ENCODE data around the gene LCN12.
"Not testable (repeated sequence)": the region's sequence is repeated elsewhere in the genome, so short reads cannot be mapped to it uniquely, and the experiment has no call there.

The LCN12 gene

DNA sequence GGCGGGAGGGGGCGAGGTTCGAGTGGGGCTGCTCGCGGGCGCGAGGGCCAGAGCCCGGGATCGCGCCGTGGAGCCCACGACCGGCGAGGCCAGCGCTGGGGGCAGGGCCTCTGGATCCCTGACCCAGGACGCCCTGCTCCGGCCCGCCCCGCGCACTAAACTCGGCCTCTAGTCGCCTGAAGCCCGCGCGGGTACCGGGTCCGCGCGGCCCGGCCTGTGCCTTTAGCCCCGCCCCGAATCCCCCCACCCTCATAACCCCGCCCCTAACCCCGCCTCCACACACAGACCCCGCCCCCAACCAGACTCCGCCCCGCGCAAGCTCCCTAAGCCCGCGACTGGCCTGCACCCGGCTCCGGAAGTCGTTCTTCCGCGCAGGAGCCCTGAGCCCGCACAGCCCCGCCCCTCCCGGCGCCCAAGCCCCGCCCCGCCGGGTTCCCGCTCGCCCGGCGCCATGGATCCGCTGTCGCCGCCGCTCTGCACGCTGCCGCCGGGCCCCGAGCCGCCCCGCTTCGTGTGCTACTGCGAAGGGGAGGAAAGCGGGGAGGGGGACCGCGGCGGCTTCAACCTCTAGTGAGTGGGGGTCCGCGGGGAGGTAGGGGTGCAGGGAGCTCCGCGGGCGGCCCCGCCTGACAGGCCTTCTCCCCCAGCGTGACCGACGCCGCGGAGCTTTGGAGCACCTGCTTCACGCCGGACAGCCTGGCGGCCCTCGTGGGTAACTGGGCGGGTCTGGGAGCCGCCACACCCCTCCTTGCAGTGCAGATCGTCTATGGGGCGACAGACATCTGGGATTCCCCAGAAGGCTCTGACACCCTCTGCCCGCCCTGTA, 40.1 kb downstream of the LCN12 start, which contains the start of gene PAXX:
Gene PAXX, plus strand, starts transcription at position 430 of the 826 bp plus-strand sequence. Its CDS starts 22 bp downstream, at position 452.
- DNase-seq (ENCODE audit: low spot score): peak; percentile 98

DNA sequence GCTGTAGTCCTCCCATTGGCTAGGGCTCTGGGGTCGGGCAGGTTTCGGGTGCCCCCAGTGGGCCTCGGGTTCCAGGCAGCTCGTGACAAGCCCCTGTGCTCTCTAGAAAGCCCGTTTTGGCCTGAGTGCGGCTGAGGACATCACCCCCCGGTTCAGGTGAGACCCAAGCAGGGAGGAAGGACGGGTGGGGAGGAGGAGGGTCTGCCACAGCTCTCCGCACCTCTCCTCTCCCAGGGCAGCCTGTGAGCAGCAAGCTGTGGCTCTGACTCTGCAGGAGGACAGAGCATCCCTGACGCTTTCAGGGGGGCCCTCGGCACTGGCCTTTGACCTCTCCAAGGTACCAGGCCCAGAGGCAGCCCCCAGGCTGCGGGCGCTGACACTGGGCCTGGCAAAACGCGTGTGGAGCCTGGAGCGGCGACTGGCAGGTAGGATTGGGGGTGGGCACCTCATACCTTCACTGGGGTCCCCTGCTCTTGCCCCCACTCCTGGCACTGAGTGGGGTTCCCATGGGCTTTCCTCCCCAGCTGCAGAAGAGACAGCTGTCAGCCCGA, 40.8 kb downstream of the LCN12 start:
- DNase-seq (ENCODE audit: low spot score): no peak

DNA sequence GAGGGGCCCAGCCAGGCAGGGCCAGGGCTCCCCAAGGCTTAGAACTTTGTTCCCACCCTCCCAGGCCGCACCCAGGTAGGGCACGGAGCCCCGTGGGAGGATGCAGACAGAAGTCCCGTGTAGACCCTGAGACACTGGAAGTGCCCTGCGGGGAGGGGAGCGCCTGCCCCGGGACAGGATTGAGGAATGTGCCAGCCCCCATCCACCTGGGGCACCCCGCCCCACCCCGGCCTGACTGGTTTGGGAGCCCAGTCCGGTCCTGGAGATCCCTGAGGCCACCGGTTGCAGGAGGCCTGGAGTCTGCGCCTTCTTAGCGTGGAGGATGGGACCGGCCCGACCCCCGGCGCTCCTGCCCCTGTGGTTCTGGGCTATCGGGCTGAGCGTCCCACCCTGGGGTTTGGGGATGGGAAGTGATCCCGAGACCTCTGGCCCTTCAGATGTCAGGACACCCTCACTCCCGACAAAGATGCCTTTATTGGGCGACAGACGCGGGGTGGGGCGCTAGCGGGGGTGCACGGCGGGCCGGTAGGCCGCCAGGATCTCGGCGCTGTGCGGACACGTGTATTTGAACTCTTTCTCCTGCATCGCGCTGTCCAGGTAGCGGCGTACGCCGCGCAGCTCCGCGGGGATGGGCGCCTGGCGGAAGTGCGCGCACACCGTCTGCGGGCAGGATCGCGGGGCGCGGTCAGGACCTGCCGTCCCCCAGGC, 42.3 kb downstream of the LCN12 start:
- no peak for DNase-seq (ENCODE audit: low spot score)

DNA sequence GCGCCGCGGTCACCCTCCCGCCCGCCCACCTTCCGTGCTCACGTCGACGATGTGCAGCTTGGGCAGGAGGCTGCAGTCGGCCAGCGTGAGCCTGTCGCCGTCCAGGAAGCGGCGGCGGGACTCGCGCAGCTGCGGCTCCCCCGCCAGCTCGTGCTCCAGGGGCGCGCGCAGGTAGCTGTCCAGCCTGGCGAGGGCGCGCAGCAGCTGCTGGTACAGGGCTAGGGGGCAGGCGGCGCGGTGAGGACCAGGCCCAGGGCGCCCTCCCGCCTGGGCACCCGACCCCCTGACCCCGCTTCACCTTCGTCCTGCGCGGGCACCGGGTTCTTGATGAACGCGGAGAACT, 42.8 kb downstream of the LCN12 start:
- DNase-seq (ENCODE audit: low spot score): no peak

DNA sequence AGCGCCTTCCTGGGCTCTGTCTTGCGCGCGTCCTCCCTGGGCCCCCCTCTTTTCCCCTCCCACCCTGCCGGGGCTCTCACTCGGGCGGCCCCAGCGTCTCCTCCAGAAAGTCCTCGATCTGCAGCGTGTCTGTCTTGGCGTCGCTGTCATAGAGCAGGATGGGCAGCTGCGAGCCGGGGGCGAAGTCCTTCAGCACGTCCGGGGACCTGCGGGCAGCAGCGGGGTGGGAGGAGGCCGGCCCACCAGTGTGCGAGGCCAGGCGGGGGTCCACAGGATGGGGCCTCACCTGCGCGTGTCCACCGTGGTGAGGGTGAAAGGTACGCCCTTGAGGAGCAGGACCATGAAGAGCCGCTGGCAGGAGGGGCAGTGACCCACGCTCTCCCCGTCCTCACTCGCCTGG, 43.3 kb downstream of the LCN12 start:
- DNase-seq (ENCODE audit: low spot score): no peak

DNA sequence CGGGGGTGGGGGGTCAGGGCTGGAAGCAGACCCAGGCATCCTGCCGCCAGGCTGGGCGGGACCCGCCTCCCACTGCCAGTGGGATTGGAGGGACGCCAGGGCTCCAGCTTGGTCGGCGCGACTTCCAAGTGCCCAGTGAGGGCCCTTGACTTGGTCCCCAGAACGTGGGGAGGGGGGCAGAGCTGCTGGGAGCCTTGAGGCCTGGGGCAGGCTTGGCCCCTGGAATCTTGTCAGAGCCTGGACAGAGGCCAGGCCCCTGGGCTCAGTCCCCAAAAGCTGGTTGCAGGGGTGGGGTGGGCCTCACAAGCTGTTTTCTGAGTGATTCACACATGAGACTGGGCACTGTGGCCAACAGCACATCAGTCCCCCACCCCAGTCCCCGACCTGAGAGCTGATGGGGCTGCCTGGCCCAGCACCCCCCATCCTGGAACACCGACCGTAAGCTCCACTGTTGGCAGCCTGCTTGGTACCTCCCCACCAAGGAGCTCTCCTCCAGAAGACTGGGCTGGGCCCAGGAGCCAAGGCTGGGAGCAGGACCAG, 43.8 kb downstream of the LCN12 start:
- peak; percentile 67 for DNase-seq (ENCODE audit: low spot score)

DNA sequence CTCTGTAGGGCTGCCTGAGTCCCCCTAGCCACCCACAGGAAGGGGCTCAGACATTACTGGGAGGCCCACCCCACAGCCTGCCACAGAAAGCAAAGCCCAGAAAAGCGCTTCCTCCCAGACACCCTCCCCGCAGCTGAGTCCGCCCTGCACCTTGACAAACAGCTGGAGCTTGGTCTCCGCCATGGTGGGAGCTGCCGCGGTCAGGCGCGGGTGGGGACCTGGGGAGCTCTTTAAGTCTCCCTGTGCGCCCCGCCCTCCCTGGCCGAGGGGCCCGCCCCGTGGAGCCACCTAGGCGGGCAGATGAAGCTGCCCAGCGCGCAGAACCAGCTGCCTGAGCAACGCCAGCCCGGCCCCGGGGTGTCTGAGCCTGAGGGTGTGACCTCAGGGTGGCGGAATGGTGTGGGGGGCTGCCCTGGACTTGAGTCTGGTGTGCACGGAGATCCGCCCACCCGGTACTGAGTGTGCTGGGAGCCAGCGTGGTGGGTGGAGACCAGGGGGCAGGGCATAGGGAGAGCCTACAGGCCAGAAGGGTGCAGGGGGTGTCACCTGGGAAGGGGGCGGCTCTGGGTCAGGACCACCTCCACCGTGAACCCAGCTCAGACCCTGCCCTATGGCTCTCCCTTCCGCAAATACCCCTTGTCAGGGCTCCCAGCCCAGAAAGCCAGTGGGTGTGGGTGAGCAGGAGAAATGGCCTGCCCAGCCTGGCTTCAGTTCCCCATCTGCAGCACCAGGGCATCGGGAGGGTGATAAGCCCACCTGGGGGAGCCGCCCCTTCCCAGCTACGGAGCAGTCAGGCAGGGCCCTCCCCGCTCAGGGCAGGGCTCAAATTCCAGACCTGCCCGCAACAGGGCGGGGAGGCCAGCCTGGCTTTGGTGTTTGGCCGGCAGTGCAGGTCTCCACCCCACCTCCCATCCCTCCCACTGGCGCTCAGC, 44.6 kb downstream of the LCN12 start, which contains the start of gene CLIC3:
Gene CLIC3, minus strand, starts transcription at position 208 of the 932 bp plus-strand sequence. Its CDS starts 25 bp downstream, at position 183.
- peak; percentile 56 for DNase-seq (ENCODE audit: low spot score)

DNA sequence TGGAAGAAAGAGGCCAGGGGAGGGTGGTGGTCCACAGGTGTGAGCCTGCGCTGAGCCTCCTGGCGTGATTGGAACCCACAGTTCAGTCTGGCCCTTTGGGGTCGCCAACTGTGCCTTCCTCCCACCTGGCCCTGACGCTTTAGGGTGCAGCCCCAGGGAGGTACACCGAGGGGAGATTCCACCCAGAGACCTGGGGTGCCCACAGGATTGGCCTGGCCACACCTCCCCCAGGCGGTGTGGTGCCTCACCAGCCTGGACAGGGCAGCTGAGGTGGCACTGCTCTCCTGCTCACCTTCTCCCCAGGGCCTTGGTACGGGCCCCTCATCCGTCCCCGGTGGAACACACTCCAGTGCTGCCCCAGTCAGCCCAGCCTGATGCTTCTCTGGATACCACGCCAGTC, 45.3 kb downstream of the LCN12 start:
- no peak for DNase-seq (ENCODE audit: low spot score)

DNA sequence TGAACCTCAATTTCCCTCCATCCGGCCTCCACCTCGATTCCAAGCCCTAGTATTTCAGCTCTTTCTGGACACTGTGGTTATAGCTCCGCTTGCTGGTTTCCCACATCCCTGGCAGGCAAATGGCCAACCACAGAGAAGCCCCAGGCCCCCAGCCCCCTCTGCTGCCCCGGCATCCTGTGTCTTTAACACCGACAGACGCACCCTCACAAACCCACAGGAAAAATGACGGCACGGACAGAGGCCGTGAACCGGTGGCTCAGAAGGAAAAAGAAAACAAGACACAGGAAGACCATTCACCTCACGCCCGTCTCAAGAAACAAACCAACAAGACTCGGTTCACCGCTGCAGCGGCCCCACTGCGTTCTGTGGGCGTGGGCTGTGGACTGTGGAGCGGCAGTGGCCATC, 45.8 kb downstream of the LCN12 start:
- no peak for DNase-seq (ENCODE audit: low spot score)

DNA sequence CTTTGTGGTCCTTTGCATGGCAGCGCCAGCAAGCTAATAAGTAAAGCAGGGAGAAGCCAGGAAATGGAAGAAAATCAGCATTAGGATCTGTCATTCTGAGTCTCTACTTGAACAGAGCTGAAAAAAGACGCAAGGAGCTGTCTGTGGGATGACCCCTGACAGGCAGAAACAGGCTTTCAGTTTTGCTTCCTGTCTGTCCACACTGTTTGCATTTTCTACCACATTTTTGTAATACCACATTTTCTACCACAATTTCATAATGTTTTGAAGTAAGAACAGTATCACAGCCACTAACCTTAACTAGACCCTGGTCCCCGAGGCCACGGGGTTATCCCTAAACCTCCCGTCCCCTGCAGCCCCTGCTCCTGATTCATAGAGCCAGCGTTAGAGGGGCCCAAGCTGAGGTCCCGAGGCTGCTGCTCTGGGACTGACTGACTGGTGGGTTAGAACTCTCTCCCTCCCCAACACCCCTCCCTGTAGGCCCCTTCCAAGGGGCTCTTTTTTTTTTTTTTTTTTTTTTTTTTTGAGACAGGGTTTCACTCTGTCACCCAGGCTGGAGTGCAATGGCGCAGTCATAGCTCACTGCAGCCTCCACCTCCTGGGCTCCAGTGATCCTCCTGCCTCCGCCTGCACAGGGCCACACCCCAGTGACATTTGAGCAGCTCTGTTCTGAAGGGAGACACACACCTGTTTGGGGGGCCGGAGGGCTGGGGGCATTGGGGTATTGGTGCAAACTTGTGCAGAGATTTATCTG, 48.3 kb downstream of the LCN12 start:
- DNase-seq (ENCODE audit: low spot score): peak; percentile 65

DNA sequence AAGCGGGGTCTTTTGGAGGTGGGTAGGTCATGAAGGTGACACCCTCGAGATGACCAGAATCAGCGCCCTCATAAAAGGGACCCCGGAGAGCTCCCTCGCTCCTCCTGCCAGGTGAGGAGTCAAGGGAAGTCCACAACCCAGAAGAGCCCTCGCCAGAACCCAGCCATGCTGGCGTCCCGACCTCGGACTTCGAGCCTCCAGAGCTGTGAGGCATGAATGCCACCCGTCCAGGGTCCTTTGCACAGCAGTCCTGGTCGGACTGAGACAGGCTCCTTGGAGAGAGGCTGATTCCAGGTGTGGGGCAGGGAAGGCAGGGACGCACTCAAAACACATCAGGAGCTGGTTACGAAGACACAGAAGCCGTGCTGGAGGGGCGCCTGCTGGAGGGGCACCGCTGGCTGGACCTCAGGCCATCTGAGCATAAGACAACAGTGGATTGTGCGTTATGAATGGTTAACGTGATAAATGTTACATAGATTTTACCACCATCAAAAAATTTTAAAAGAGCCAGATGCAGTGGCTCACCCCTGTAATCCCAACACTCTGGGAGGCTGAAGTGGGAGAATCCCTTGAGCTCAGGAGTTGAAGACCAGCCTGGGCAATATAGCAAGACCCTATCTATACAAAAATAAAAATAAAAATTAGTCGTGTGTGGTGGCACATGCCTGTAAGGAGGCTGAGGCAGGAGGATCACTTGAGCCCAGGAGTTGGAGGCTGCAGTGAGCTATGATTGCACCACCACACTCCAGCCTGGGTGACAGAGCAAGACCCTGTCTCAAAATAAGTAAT, 50.0 kb downstream of the LCN12 start:
- no peak for DNase-seq (ENCODE audit: low spot score)

DNA sequence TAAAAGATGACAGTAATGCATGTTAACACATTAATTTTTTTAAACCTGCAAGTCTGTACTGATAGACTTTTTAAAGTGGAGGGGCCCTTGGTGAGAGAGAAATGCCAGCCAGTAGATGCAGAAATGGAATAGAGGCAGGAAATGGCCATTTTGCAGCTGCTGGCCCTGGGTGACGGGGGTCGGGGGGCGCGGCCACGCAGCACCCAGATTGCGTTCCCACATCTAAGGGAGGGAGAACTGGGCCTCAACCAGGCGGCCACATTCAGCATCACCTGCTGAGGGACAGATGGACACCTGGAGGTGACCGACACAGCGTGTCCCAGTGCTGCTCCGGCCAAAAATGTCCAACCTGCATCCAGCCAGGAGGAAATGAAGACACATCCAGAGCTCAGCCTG, 50.6 kb downstream of the LCN12 start:
- DNase-seq (ENCODE audit: low spot score): no peak

DNA sequence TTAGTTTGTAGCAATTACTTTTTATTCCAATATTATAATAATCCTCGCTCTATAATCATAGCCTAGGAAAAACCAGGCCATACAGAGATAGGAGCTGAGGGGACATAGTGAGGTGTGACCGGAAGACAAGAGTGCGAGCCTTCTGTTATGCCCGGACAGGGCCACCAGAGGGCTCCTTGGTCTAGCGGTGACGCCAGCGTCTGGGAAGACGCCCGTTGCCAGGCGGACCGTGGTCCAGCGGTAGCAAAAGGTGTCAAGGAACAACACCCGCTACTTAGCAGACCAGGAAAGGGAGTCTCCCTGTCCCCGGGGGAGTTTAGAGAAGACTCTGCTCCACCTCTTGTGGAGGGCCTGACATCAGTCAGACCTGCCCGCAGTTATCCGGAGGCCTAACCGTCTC, 52.2 kb downstream of the LCN12 start:
- not testable (repeated sequence) for DNase-seq (ENCODE audit: low spot score)

Data from AG20443 (cell line).